IMR-90 (cell line): Measurements from ENCODE around the gene PIMREG. TPM values are rescaled to one million over a fixed set of nuclear protein-coding genes. Genes with fewer than 3 reads are reported as not detected.

Experiments used
- ATAC-seq: fragments of 200-7000 bp; cut with Tn5 transposase; 2 replicates; pipeline ENCODE4 v1.9.1; 2020; ENCODE audit warnings: low read depth, mild to moderate bottlenecking, moderate library complexity
- BruUV-seq: library from RNA; stranded (reverse); fragments of 400-500 nt; replicated peaks from 2 replicates; lab custom pipeline; 2021; lab: Mats Ljungman, UMichigan
- CTCF ChIA-PET: fragments of 300-600 bp; formaldehyde crosslinking; extraction: SDS; loops from one replicate; lab custom pipeline; 2021; ENCODE audit warnings: antibody characterized with exemption; lab: Yijun Ruan, JAX
- POLR2A ChIA-PET: fragments of 300-600 bp; sonication (Branson Sonifier 250); formaldehyde crosslinking; loops from one replicate; lab custom pipeline; 2022; ENCODE audit warnings: antibody characterized with exemption; ENCODE audit not compliant: unreplicated experiment; lab: Charles Lee
- DNase-seq: peaks from one replicate; pipeline ENCODE4 v3.0.0; 2013
- H2AFZ ChIP-seq: replicated peaks from 2 replicates; pipeline ENCODE3; 2013; ENCODE audit warnings: low read length, mild to moderate bottlenecking; ENCODE audit not compliant: poor library complexity
- H2AK5ac ChIP-seq: 2 replicates; pipeline ENCODE4 v1.6.1; 2013; ENCODE audit warnings: low read depth, low read length, inconsistent platforms
- H2AK9ac ChIP-seq: replicated peaks from 2 replicates; pipeline ENCODE3; 2013; ENCODE audit warnings: mild to moderate bottlenecking, low read depth, low read length, moderate library complexity; ENCODE audit not compliant: poor library complexity
- H2BK120ac ChIP-seq: 2 replicates; pipeline ENCODE4 v1.6.1; 2013; ENCODE audit warnings: low read depth, low read length, inconsistent platforms
- H2BK15ac ChIP-seq: 3 replicates; pipeline ENCODE4 v1.6.1; 2013; ENCODE audit warnings: low read depth, low read length, inconsistent platforms
- H2BK20ac ChIP-seq: 2 replicates; pipeline ENCODE4 v1.6.1; 2013; ENCODE audit warnings: low read depth, mild to moderate bottlenecking, inconsistent platforms, low read length, moderate library complexity
- H2BK5ac ChIP-seq: 2 replicates; pipeline ENCODE4 v1.6.1; 2013; ENCODE audit warnings: mild to moderate bottlenecking, low read depth, low read length, inconsistent platforms; ENCODE audit not compliant: poor library complexity, severe bottlenecking
- H3K14ac ChIP-seq: replicated peaks from 2 replicates; pipeline ENCODE4 v1.6.1; 2013; ENCODE audit warnings: low read depth, low read length, inconsistent platforms
- H3K18ac ChIP-seq: 2 replicates; pipeline ENCODE4 v1.6.1; 2013; ENCODE audit warnings: low read depth, low read length, control low read depth
- H3K23ac ChIP-seq: 2 replicates; pipeline ENCODE4 v1.6.1; 2013; ENCODE audit warnings: low read depth, low read length, inconsistent platforms
- H3K27ac ChIP-seq: 2 replicates; pipeline ENCODE4 v1.5.1; 2013; ENCODE audit warnings: mild to moderate bottlenecking, control low read depth, low read length; ENCODE audit not compliant: insufficient read depth
- H3K27me3 ChIP-seq: 2 replicates; pipeline ENCODE4 v1.6.1; 2013; ENCODE audit warnings: low read length; ENCODE audit not compliant: control insufficient read depth, insufficient read depth
- H3K36me3 ChIP-seq: 2 replicates; pipeline ENCODE4 v1.6.1; 2013; ENCODE audit warnings: low read length, mixed read lengths; ENCODE audit not compliant: control insufficient read depth, insufficient read depth
- H3K4ac ChIP-seq: 2 replicates; pipeline ENCODE4 v1.6.1; 2013; ENCODE audit warnings: low read depth, low read length, inconsistent platforms
- H3K4me1 ChIP-seq: 2 replicates; pipeline ENCODE4 v1.6.1; 2013; ENCODE audit warnings: low read length, mixed read lengths; ENCODE audit not compliant: control insufficient read depth, insufficient read depth
- H3K4me2 ChIP-seq: 2 replicates; pipeline ENCODE4 v1.6.1; 2013; ENCODE audit warnings: low read depth, mild to moderate bottlenecking, control low read depth, low read length, moderate library complexity
- H3K4me3 ChIP-seq: 2 replicates; pipeline ENCODE4 v1.5.1; 2013; ENCODE audit warnings: low read depth, mild to moderate bottlenecking, control low read depth, low read length, moderate library complexity; ENCODE audit not compliant: insufficient read depth
- H3K56ac ChIP-seq: 2 replicates; pipeline ENCODE4 v1.6.1; 2013; ENCODE audit warnings: low read length, inconsistent platforms; ENCODE audit not compliant: insufficient read depth; ENCODE audit errors: extremely low read depth
- H3K79me1 ChIP-seq, 2 experiments: 2 replicates each; pipeline ENCODE4 v1.6.1; 2013; ENCODE audit warnings: low read length in 2 of 2, inconsistent platforms in 1 of 2, low read depth in 1 of 2
- H3K9ac ChIP-seq: 2 replicates; pipeline ENCODE4 v1.6.1; 2013; ENCODE audit warnings: low read depth, low read length, control low read depth
- H3K9me1 ChIP-seq: 2 replicates; pipeline ENCODE4 v1.6.1; 2013; ENCODE audit warnings: low read length, inconsistent platforms; ENCODE audit not compliant: insufficient read depth
- H3K9me3 ChIP-seq: 2 replicates; pipeline ENCODE4 v1.6.1; 2013; ENCODE audit warnings: low read length; ENCODE audit not compliant: control insufficient read depth, insufficient read depth
- H4K20me1 ChIP-seq: 2 replicates; pipeline ENCODE4 v1.6.1; 2013; ENCODE audit warnings: low read length, inconsistent platforms; ENCODE audit not compliant: insufficient read depth
- H4K5ac ChIP-seq: 2 replicates; pipeline ENCODE4 v1.6.1; 2013; ENCODE audit warnings: mild to moderate bottlenecking, low read depth, low read length, control low read depth
- H4K8ac ChIP-seq, 2 experiments: 2 replicates each; pipeline ENCODE4 v1.6.1; 2013; ENCODE audit warnings: low read depth in 2 of 2, low read length in 2 of 2, control low read depth in 1 of 2, inconsistent platforms in 1 of 2
- H4K91ac ChIP-seq: 2 replicates; pipeline ENCODE4 v1.6.1; 2013; ENCODE audit warnings: low read depth, low read length, inconsistent platforms; ENCODE audit not compliant: insufficient read depth
- CTCF ChIP-seq: conservative IDR thresholded peaks from 2 replicates; pipeline ENCODE4 v1.5.1; 2012; ENCODE audit warnings: mild to moderate bottlenecking, low read depth, low read length, improper control_type of control experiment
- MAFK ChIP-seq: IDR thresholded peaks from 2 replicates; pipeline ENCODE4 v1.6.1; 2012; ENCODE audit warnings: low read depth, low read length, improper control_type of control experiment
- MAZ ChIP-seq: IDR thresholded peaks from 2 replicates; pipeline ENCODE4 v1.6.1; 2012; ENCODE audit warnings: low read depth, mild to moderate bottlenecking, low read length, improper control_type of control experiment, moderate library complexity, borderline replicate concordance
- NFE2L2 ChIP-seq: fragments of 150-350 bp; IDR thresholded peaks from 2 replicates; pipeline ENCODE4 v1.6.1; 2016; ENCODE audit warnings: low read depth, mild to moderate bottlenecking, low read length
- RAD21 ChIP-seq: IDR thresholded peaks from 2 replicates; pipeline ENCODE4 v1.6.1; 2012; ENCODE audit warnings: low read length, improper control_type of control experiment
- WGBS, 2 experiments: methylation state at CpG; one replicate each; pipeline versions ENCODE4 v1.1.5 to v1.1.7; 2013; ENCODE audit warnings: missing lambda C conversion rate in 2 of 2; ENCODE audit not compliant: insufficient read length in 1 of 2; ENCODE audit errors: extremely low coverage in 2 of 2; 5-methylcytosine and 5-hydroxymethylcytosine counted together
- dilution Hi-C: fragments of 300-500 bp; cut with HindIII; formaldehyde crosslinking; loops from one replicate; pipeline ENCODE4 v1.14.3; 2018; ENCODE audit warnings: low sequenced_read_pairs; ENCODE audit not compliant: unreplicated experiment
- in situ Hi-C: fragments of 300-500 bp; cut with MboI; formaldehyde crosslinking; loops from 3 replicates; pipeline ENCODE4 v1.14.3; 2019; ENCODE audit warnings: low sequenced_read_pairs, inconsistent platforms, mixed read lengths
- intact Hi-C: fragments of 100-400 bp; cut with micrococcal nuclease; formaldehyde crosslinking; loops from 2 replicates; pipeline ENCODE4 v1.10.0; 2022
- polyA plus RNA-seq, 3 experiments: library from polyadenylated mRNA; depleted of rRNA; stranded (reverse); fragments of >200 nt; gene quantifications; 2 replicates each; pipeline ENCODE4 v1.2.3, GENCODE V29; 2012; ENCODE audit warnings: low replicate concordance in 1 of 3
- total RNA-seq: library from RNA; depleted of rRNA; stranded (reverse); fragments of >200 nt; gene quantifications from 2 replicates; pipeline ENCODE4 v1.2.3, GENCODE V29; 2012
- TF ChIP-seq, protein P1 (sequence below): fragments of 150-350 bp; IDR thresholded peaks from 2 replicates; pipeline ENCODE4 v1.6.1; 2016; ENCODE audit warnings: low read depth, mild to moderate bottlenecking, low read length, moderate library complexity, borderline replicate concordance

PIMREG gene
- total and polyA plus RNA-seq, 2 of the 4 experiments (the other 2 are of a cell fraction) = 21.5 to 25.9 TPM

- no peak for DNase-seq
- Histone ChIP-seq H3K9me1 (peaks cover 7% of the 10 kb centered on the region; the same call in 1 of the 2 replicates), H3K4me1 (peaks cover 9% of the 10 kb centered on the region), H3K9me3 (peaks cover 2% of the 10 kb centered on the region; the same call in 1 of the 2 replicates), H4K20me1 (peaks cover 5% of the 10 kb centered on the region; the same call in 1 of the 2 replicates), H4K91ac (no peak overlapping the region), H3K23ac (no peak overlapping the region), H3K9ac (no peak overlapping the region), H3K4me3 (no peak overlapping the region), H2AK5ac (peak overlapping the region; percentile 9; the same call in 1 of the 2 replicates), H2BK120ac (no peak overlapping the region), H3K4ac (no peak overlapping the region), H4K8ac (no peak overlapping the region), H3K27ac (no peak overlapping the region), H3K18ac (no peak overlapping the region), H2BK20ac (no peak overlapping the region), H2BK5ac (no peak overlapping the region), H2BK15ac (no peak overlapping the region), H3K27me3 (no peaks in the 10 kb centered on the region), H2AK9ac (no peak overlapping the region), H3K79me1 (no peaks in the 10 kb centered on the region), H2AFZ (no peak overlapping the region), H3K4me2 (no peak overlapping the region), H3K14ac (no peak overlapping the region), H3K56ac (no peak overlapping the region), H4K5ac (no peak overlapping the region), H3K36me3 (no peaks in the 10 kb centered on the region)
- ATAC-seq = no peak
- in situ Hi-C loops (loop anchor here (10.0 kb wide), 1 partner anchor 175 kb away; the partner anchor contains the start of genes KIAA0753 and TXNDC17), intact Hi-C loops (loop anchor here (5.0 kb wide), 2 partner anchors 87 to 122 kb away; partner anchors contain the start of gene PITPNM3), dilution Hi-C loops (no loop called here)
- ChIA-PET CTCF (no interaction called here), POLR2A (no interaction called here)
- BruUV-seq = no TSS peak
- WGBS, 2 experiments = 100% methylated on average over 3 of the region's 24 CpGs; no CpG with 5 or more reads in 1 of the 2 experiments
- TF ChIP-seq MAZ (no peak), NFE2L2 (no peak), MAFK (no peak), CTCF (no peak), RAD21 (no peak)
- TF ChIP-seq, protein P1, sequence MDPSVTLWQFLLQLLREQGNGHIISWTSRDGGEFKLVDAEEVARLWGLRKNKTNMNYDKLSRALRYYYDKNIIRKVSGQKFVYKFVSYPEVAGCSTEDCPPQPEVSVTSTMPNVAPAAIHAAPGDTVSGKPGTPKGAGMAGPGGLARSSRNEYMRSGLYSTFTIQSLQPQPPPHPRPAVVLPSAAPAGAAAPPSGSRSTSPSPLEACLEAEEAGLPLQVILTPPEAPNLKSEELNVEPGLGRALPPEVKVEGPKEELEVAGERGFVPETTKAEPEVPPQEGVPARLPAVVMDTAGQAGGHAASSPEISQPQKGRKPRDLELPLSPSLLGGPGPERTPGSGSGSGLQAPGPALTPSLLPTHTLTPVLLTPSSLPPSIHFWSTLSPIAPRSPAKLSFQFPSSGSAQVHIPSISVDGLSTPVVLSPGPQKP = no peak
These were observed 26.0 kb downstream of the PIMREG start for GRCh38 chr17:6470146-6470718.
